Measurements from ENCODE around the gene PCDH9.

DNA sequence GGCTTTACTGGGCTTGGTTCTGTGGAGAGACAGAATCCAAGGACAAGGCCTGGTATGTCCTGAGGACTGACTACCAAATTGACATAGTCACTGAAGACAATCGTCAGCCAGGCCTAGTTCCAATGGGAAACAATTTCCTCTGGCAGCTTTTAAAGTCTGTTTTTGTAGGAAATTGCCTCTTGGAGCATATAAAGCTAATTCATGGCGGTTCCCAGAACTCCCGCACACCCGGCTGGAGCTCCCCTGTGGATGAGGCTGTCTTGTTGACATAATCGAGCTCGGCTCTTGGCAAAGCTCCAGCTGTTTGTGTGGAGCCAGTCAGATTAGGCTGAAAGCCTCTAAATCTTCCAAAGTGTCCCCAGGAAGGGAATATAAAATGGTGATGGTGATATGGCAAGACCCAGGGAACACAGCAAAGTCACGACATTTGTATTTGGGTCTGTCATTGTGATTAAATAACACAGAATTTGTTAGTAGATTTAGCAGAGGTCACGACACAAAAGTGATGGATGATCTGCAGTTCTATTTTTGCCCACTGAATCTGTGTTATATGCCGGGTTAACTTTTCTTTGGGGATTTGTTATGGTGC is 395.0 kb downstream of the PCDH9 start:
- TF ChIP-seq, protein P1, sequence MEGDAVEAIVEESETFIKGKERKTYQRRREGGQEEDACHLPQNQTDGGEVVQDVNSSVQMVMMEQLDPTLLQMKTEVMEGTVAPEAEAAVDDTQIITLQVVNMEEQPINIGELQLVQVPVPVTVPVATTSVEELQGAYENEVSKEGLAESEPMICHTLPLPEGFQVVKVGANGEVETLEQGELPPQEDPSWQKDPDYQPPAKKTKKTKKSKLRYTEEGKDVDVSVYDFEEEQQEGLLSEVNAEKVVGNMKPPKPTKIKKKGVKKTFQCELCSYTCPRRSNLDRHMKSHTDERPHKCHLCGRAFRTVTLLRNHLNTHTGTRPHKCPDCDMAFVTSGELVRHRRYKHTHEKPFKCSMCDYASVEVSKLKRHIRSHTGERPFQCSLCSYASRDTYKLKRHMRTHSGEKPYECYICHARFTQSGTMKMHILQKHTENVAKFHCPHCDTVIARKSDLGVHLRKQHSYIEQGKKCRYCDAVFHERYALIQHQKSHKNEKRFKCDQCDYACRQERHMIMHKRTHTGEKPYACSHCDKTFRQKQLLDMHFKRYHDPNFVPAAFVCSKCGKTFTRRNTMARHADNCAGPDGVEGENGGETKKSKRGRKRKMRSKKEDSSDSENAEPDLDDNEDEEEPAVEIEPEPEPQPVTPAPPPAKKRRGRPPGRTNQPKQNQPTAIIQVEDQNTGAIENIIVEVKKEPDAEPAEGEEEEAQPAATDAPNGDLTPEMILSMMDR (IDR thresholded peaks at IDR 0.05) = peak in 3 of 12 donors; percentile 4 to 20 (median 8)
- no peak for TF ChIP-seq POLR2A (IDR thresholded peaks at IDR 0.05)

Measured in heart left ventricle (tissue), 13 donors.